Mesenchymal stem cell (in vitro differentiated cells and primary cell): ENCODE measurements around the gene CCDC137.

Experiments used
- DNase-seq: peaks from one replicate; pipeline ENCODE4 v3.0.0-alpha.2; 2013
- H2AFZ ChIP-seq: one replicate; pipeline ENCODE4 v1.6.1; 2013; ENCODE audit warnings: low read depth, mild to moderate bottlenecking, control low read depth, inconsistent platforms, low read length, moderate library complexity
- H2AK5ac ChIP-seq: 2 replicates; pipeline ENCODE4 v1.6.1; 2013; ENCODE audit warnings: low read length, moderate library complexity, mild to moderate bottlenecking, inconsistent platforms; ENCODE audit not compliant: severe bottlenecking
- H2BK120ac ChIP-seq: one replicate; pipeline ENCODE4 v1.6.1; 2013; ENCODE audit warnings: low read depth, mild to moderate bottlenecking, inconsistent platforms, low read length, moderate library complexity
- H2BK12ac ChIP-seq, 2 experiments: one replicate each; pipeline ENCODE4 v1.6.1; 2013; ENCODE audit warnings: inconsistent platforms in 2 of 2, low read length in 2 of 2, mild to moderate bottlenecking in 2 of 2, moderate library complexity in 2 of 2, control low read depth in 1 of 2
- H2BK15ac ChIP-seq: one replicate; pipeline ENCODE4 v1.6.1; 2013; ENCODE audit warnings: mild to moderate bottlenecking, low read depth, inconsistent platforms; ENCODE audit not compliant: poor library complexity, severe bottlenecking
- H2BK5ac ChIP-seq: 2 replicates; pipeline ENCODE4 v1.6.1; 2013; ENCODE audit warnings: low read depth, mild to moderate bottlenecking, low read length, control low read depth, inconsistent platforms; ENCODE audit not compliant: poor library complexity, severe bottlenecking
- H3K14ac ChIP-seq, 2 experiments: one replicate each; pipeline ENCODE4 v1.6.1; 2013; ENCODE audit warnings: inconsistent platforms in 2 of 2, low read length in 2 of 2, control low read depth in 1 of 2, mild to moderate bottlenecking in 1 of 2, moderate library complexity in 1 of 2
- H3K18ac ChIP-seq, 2 experiments: one replicate each; pipeline ENCODE4 v1.6.1; 2013; ENCODE audit warnings: inconsistent platforms in 2 of 2, low read length in 2 of 2, control low read depth in 1 of 2, low read depth in 1 of 2, mild to moderate bottlenecking in 1 of 2
- H3K23ac ChIP-seq, 2 experiments: one replicate each; pipeline ENCODE4 v1.6.1; 2013; ENCODE audit warnings: inconsistent platforms in 2 of 2, low read length in 2 of 2, mild to moderate bottlenecking in 2 of 2, moderate library complexity in 2 of 2, control low read depth in 1 of 2
- H3K27ac ChIP-seq: 2 replicates; pipeline ENCODE4 v1.5.1; 2013; ENCODE audit warnings: mild to moderate bottlenecking, moderate library complexity, low read length, control low read depth, inconsistent platforms; ENCODE audit not compliant: poor library complexity, severe bottlenecking
- H3K27me3 ChIP-seq, 2 experiments: 2 replicates each; pipeline versions ENCODE4 v1.6.1 to v1.7.0; 2013; ENCODE audit warnings: low read length in 2 of 2, mild to moderate bottlenecking in 2 of 2, moderate library complexity in 2 of 2, control low read depth in 1 of 2, inconsistent platforms in 1 of 2; ENCODE audit not compliant: control insufficient read depth in 1 of 2, insufficient read depth in 1 of 2
- H3K36me3 ChIP-seq, 2 experiments: 2 replicates each; pipeline versions ENCODE4 v1.6.1 to v1.7.0; 2013; ENCODE audit warnings: low read length in 2 of 2, control low read depth in 1 of 2, inconsistent platforms in 1 of 2, low read depth in 1 of 2, mild to moderate bottlenecking in 1 of 2; ENCODE audit not compliant: insufficient read depth in 2 of 2, control insufficient read depth in 1 of 2
- H3K4ac ChIP-seq, 2 experiments: one replicate each; pipeline ENCODE4 v1.6.1; 2013; ENCODE audit warnings: inconsistent platforms in 2 of 2, low read length in 2 of 2, mild to moderate bottlenecking in 2 of 2, moderate library complexity in 2 of 2, control low read depth in 1 of 2, low read depth in 1 of 2
- H3K4me1 ChIP-seq: 2 replicates; pipeline ENCODE4 v1.6.1; 2013; ENCODE audit warnings: low read depth, low read length, control low read depth; ENCODE audit not compliant: control insufficient read depth, insufficient read depth
- H3K4me2 ChIP-seq: 2 replicates; pipeline ENCODE4 v1.6.1; 2013; ENCODE audit warnings: low read length, mild to moderate bottlenecking, inconsistent platforms; ENCODE audit not compliant: poor library complexity, severe bottlenecking
- H3K4me3 ChIP-seq, 2 experiments: 2 replicates each; pipeline versions ENCODE4 v1.5.1 to v1.7.0; 2013; ENCODE audit warnings: low read length in 2 of 2, mild to moderate bottlenecking in 2 of 2, control low read depth in 1 of 2, low read depth in 1 of 2; ENCODE audit not compliant: insufficient read depth in 1 of 2
- H3K79me1 ChIP-seq: replicated peaks from 2 replicates; pipeline ENCODE4 v1.6.1; 2013; ENCODE audit warnings: mild to moderate bottlenecking, control low read depth, low read length, inconsistent platforms; ENCODE audit not compliant: poor library complexity, severe bottlenecking
- H3K9ac ChIP-seq: 2 replicates; pipeline ENCODE4 v1.7.0; 2013; ENCODE audit warnings: mild to moderate bottlenecking, low read length, moderate library complexity
- H3K9me3 ChIP-seq: 2 replicates; pipeline ENCODE4 v1.7.0; 2013; ENCODE audit warnings: mild to moderate bottlenecking, low read length; ENCODE audit not compliant: control insufficient read depth
- H4K8ac ChIP-seq: one replicate; pipeline ENCODE4 v1.6.1; 2013; ENCODE audit warnings: inconsistent platforms, mild to moderate bottlenecking, low read length, moderate library complexity
- H4K91ac ChIP-seq: one replicate; pipeline ENCODE4 v1.6.1; 2013; ENCODE audit warnings: mild to moderate bottlenecking, low read length, inconsistent platforms
- WGBS: methylation state at CpG from one replicate; pipeline ENCODE4 v1.1.7; 2013; ENCODE audit warnings: mixed read lengths; 5-methylcytosine and 5-hydroxymethylcytosine counted together

Gene CCDC137

DNA sequence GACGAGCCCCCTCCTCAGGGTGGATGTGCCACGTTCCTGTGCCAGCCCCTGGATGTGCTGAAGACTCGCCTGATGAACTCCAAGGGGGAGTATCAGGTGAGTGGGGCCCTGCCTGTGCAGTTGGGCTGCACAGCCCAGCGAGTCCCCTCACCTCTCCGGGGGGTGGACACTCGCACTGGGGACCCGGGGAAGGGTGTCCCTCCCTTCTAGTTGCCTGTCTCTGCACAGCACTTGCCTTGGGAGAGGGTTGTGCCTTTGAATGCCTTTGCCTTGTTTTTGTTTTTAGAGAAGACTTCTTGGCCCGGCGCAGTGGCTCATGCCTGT lies 51.2 kb downstream of the CCDC137 start:
- WGBS = 94% methylated on average over 9 of the region's 9 CpGs
- Histone ChIP-seq H3K4me2 (no peak overlapping the region), H2BK5ac (no peak overlapping the region)

DNA sequence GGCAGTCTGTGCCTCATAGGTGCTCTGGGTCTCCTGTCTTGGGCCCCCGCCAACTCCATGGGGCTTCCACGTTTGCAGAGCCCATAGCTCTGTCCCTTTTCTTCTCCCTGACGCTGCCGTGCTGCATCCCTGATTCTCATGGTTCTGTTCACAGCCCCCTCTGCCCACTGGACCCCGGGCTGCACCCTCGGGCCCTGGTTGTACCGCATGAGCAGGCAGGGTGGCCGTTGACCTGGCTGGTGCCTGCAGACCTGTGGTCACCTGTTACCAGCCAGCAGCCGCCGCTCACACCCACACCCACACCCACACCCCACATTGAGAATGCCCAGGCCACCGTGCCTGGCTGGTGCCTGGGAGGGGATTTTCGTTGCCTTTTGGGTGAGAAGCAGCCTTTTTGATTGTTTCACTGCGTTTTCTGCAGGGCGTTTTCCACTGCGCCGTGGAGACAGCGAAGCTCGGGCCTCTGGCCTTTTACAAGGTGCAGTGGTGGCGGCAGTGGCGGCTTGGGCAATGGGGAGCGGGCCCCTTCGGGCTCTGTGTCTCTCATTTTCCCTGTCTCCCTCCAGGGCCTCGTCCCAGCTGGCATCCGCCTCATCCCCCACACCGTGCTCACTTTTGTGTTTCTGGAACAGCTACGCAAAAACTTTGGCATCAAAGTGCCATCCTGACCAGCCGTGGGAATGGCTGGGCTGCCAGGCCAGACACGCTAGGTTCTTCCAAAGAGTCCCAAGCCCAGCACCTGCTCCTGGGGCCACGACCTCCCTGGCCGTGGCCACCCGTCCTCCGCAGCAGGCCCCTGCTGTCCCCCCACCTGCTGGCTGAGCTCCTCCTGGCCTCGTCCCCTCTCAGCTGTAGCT lies 53.1 kb downstream of the CCDC137 start:
- Histone ChIP-seq H3K4me1 (peaks cover 10% of the 10 kb centered on the region), H3K9me3 (no peaks in the 10 kb centered on the region), H3K4ac (no peak overlapping the region), H2BK120ac (no peak overlapping the region), H2AFZ (no peak overlapping the region), H3K4me3 (no peak overlapping the region), H3K79me1 (peaks cover 4% of the 10 kb centered on the region), H4K91ac (no peak overlapping the region), H2AK5ac (no peak overlapping the region), H2BK12ac (no peak overlapping the region), H3K36me3 (peaks cover 0 to 54% of the 10 kb centered on the region in 2 experiments), H4K8ac (no peak overlapping the region), H3K18ac (no peak overlapping the region), H3K4me2 (no peak overlapping the region), H3K27ac (no peak overlapping the region), H3K14ac (no peak overlapping the region), H3K27me3 (no peaks in the 10 kb centered on the region), H2BK5ac (no peak overlapping the region), H3K9ac (no peak overlapping the region), H3K23ac (no peak overlapping the region), H2BK15ac (no peak overlapping the region)
- DNase-seq = no peak
- WGBS = 93% methylated on average over 33 of the region's 33 CpGs

More for the DNA sequence above, 51.2 kb downstream of the CCDC137 start:
- no peak for DNase-seq
- H2AFZ ChIP-seq = no peak overlapping the region
- peaks cover 12% of the 10 kb centered on the region for H3K79me1 ChIP-seq
- no peak overlapping the region for H3K27ac ChIP-seq
- H3K27me3 ChIP-seq = no peaks in the 10 kb centered on the region
- peaks cover 21% of the 10 kb centered on the region for H3K4me1 ChIP-seq
- no peak overlapping the region for H2BK120ac ChIP-seq
- H3K23ac ChIP-seq = no peak overlapping the region
- H2BK15ac ChIP-seq = no peak overlapping the region
- no peak overlapping the region for H2AK5ac ChIP-seq
- no peak overlapping the region for H3K14ac ChIP-seq
- H4K91ac ChIP-seq = no peak overlapping the region
- no peak overlapping the region for H3K18ac ChIP-seq
- H4K8ac ChIP-seq = no peak overlapping the region
- no peak overlapping the region for H3K9ac ChIP-seq
- H3K9me3 ChIP-seq = no peaks in the 10 kb centered on the region
- no peak overlapping the region for H2BK12ac ChIP-seq
- no peak overlapping the region for H3K4ac ChIP-seq
- peaks cover 0 to 56% of the 10 kb centered on the region in 2 experiments for H3K36me3 ChIP-seq
- no peak overlapping the region for H3K4me3 ChIP-seq

DNA sequence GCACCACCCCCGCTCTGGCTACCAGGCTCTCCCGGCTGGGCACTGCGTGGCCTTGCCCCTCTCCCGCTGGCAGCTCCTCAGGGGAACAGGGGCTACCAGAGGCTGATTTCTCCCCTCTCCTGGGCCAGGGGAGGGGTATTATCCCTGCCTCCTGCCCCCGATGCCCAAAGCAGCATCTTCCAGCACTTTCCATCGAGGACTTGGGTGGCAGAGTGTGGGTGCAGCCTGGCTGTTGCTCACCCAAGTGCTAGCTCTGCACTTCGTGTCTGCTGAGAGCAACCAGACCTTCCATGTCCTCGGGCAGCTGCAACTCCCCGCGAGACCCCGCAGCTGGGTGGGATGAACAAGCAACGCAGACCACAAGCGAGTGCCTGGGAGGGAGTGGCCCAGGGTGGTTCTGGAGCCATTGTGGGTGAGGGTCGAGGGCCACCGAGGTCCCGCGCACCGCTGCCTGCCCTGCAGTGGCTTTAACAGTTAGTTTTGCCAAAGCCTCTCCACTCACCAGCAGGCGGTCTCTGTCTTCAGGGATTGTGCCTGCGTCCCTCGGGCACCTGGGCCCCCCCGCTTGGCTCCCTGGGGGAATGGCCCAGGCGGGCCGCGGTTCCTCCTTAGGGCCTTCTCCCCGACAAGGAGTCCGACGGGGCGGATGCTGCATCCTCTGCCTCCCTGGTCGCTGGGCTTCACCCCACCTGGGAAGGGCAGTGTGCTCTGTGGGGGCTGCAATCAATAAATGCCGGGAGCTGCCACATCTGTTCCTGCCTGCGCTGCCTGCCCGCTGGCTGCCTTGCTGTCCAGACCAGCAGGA lies 53.9 kb downstream of the CCDC137 start:
- WGBS = 92% methylated on average over 33 of the region's 33 CpGs
- no peak overlapping the region for H3K14ac ChIP-seq

More for the DNA sequence above, 53.9 kb downstream of the CCDC137 start:
- Histone ChIP-seq H3K23ac (no peak overlapping the region), H3K79me1 (peaks cover 2% of the 10 kb centered on the region), H2BK120ac (no peak overlapping the region), H3K9me3 (no peaks in the 10 kb centered on the region), H3K9ac (no peak overlapping the region), H3K36me3 (peaks cover 0 to 46% of the 10 kb centered on the region in 2 experiments), H2AK5ac (no peak overlapping the region), H4K91ac (no peak overlapping the region), H3K27ac (no peak overlapping the region), H3K4ac (no peak overlapping the region), H3K4me1 (peaks cover 8% of the 10 kb centered on the region), H3K27me3 (no peaks in the 10 kb centered on the region), H3K18ac (no peak overlapping the region), H4K8ac (no peak overlapping the region), H2BK12ac (no peak overlapping the region), H3K4me3 (no peak overlapping the region), H2AFZ (no peak overlapping the region), H2BK5ac (no peak overlapping the region), H2BK15ac (no peak overlapping the region), H3K4me2 (no peak overlapping the region)
- DNase-seq = no peak
